Thoracic aorta (tissue), 2 donors: ENCODE results near the gene GRAMD1A. TPM values are rescaled to one million over a fixed set of nuclear protein-coding genes. Genes with fewer than 3 reads are reported as not detected.
A peak's percentile ranks its signal among the peaks of the same experiment; 100 is the strongest.
"Not testable (repeated sequence)": the region's sequence is repeated elsewhere in the genome, so short reads cannot be mapped to it uniquely, and the experiment has no call there.

ENCODE experiments used
- ATAC-seq: fragments of 150-250 bp; one replicate; pipeline ENCODE4 v1.8.0; 2017; ENCODE audit warnings: low read depth; ENCODE audit not compliant: insufficient number of reproducible peaks, low FRiP score
- DNase-seq: peaks from one replicate; pipeline ENCODE4 v3.0.0-alpha.2; 2020; ENCODE audit warnings: low spot score
- H3K27ac ChIP-seq, 2 donors: fragments of 200-600 bp; sonication (generic); 1 replicate in 1 of 2; 2 replicates in 1 of 2; pipeline ENCODE4 v1.5.1; 2016; ENCODE audit warnings: mild to moderate bottlenecking in 2 of 2, moderate library complexity in 2 of 2
- H3K27me3 ChIP-seq: fragments of 200-600 bp; sonication (generic); replicated peaks from 2 replicates; pipeline ENCODE4 v1.6.0; 2016; ENCODE audit warnings: mild to moderate bottlenecking; ENCODE audit not compliant: insufficient read depth
- H3K36me3 ChIP-seq: fragments of 200-600 bp; sonication (generic); one replicate; pipeline ENCODE4 v1.5.1; 2016
- H3K4me1 ChIP-seq, 2 donors: fragments of 200-600 bp; sonication (generic); 1 replicate in 1 of 2; 2 replicates in 1 of 2; pipeline versions ENCODE4 v1.5.1 to v1.6.0; 2016; ENCODE audit warnings: low read depth in 2 of 2, mild to moderate bottlenecking in 1 of 2; ENCODE audit not compliant: control insufficient read depth in 1 of 2
- H3K4me3 ChIP-seq: fragments of 200-600 bp; sonication (generic); 2 replicates; pipeline ENCODE4 v1.5.1; 2016; ENCODE audit warnings: mild to moderate bottlenecking
- H3K9me3 ChIP-seq: fragments of 200-600 bp; sonication (generic); 2 replicates; pipeline ENCODE4 v1.5.1; 2016
- total RNA-seq, 2 donors: library from RNA; depleted of rRNA; stranded (reverse); fragments of >200 nt; gene quantifications; one replicate each; pipeline versions ENCODE4 v1.1.0 to v1.2.3, GENCODE V29; 2016
- TF ChIP-seq, protein P1 (sequence below): fragments of 200-600 bp; sonication (generic); IDR thresholded peaks from one replicate; pipeline ENCODE4 v1.5.1; 2019; ENCODE audit warnings: antibody characterized with exemption

GRAMD1A gene
- total RNA-seq, 2 donors from 2014 or later = 42.9 to 83.5 TPM

- peaks cover 3 to 47% of the 10 kb centered on the region in 2 donors for H3K4me1 ChIP-seq
- TF ChIP-seq, protein P1, sequence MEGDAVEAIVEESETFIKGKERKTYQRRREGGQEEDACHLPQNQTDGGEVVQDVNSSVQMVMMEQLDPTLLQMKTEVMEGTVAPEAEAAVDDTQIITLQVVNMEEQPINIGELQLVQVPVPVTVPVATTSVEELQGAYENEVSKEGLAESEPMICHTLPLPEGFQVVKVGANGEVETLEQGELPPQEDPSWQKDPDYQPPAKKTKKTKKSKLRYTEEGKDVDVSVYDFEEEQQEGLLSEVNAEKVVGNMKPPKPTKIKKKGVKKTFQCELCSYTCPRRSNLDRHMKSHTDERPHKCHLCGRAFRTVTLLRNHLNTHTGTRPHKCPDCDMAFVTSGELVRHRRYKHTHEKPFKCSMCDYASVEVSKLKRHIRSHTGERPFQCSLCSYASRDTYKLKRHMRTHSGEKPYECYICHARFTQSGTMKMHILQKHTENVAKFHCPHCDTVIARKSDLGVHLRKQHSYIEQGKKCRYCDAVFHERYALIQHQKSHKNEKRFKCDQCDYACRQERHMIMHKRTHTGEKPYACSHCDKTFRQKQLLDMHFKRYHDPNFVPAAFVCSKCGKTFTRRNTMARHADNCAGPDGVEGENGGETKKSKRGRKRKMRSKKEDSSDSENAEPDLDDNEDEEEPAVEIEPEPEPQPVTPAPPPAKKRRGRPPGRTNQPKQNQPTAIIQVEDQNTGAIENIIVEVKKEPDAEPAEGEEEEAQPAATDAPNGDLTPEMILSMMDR = no peak
- peak overlapping the region; percentile 49 to 83 for H3K27ac ChIP-seq
- ATAC-seq (no peak), DNase-seq (no peak)
- H3K4me3 ChIP-seq = no peak overlapping the region
- no peaks in the 10 kb centered on the region for H3K36me3 ChIP-seq
- H3K9me3 ChIP-seq = no peaks in the 10 kb centered on the region
- H3K27me3 ChIP-seq = no peaks in the 10 kb centered on the region
These were observed 5.2 kb upstream of the GRAMD1A start for GRCh38 chr19:34994643-34995541.

- TF ChIP-seq, protein P1 = no peak
- ATAC-seq (no peak), DNase-seq (no peak)
- Histone ChIP-seq H3K9me3 (no peaks in the 10 kb centered on the region), H3K4me3 (no peak overlapping the region), H3K27me3 (no peaks in the 10 kb centered on the region), H3K27ac (peak overlapping the region in 1 of 2 donors; percentile 49), H3K36me3 (no peaks in the 10 kb centered on the region), H3K4me1 (peaks cover 3 to 47% of the 10 kb centered on the region in 2 donors)
These were observed 4.6 kb upstream of the GRAMD1A start for GRCh38 chr19:34995551-34995950.

GRCh38 chr19:34997071-34997617, 3.0 kb upstream of the GRAMD1A start:
- DNase-seq = no peak
- H3K4me3 ChIP-seq = no peak overlapping the region
- H3K27me3 ChIP-seq = no peaks in the 10 kb centered on the region
- peaks cover 3 to 57% of the 10 kb centered on the region in 2 donors for H3K4me1 ChIP-seq
- no peak for ATAC-seq
- TF ChIP-seq, protein P1 = no peak
- peak overlapping the region; percentile 16 to 73 for H3K27ac ChIP-seq
- H3K36me3 ChIP-seq = no peaks in the 10 kb centered on the region
- no peaks in the 10 kb centered on the region for H3K9me3 ChIP-seq

DNA sequence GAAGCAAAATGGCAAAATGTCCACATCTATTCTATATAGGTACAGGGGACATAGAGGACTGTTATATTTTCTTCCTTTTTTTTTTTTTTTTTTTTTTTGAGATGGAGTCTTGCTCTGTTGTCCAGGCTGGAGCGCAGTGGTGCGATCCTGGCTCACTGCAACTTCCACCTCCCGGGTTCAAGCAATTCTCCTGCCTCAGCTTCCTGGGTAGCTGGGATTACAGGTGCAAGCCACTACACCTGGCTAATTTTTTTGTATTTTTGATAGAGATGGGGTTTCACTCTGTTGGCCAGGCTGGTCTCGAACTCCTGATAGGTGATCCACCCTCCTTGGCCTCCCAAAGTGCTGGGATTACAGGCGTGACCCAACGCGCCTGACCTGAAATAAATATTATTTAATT, 1.9 kb upstream of the GRAMD1A start:
- H3K36me3 ChIP-seq, ATAC-seq, H3K27me3 ChIP-seq, H3K9me3 ChIP-seq, H3K4me3 ChIP-seq, DNase-seq: not testable (repeated sequence)
- Histone ChIP-seq H3K27ac (peak overlapping the region in 1 of 2 donors; percentile 100), H3K4me1 (peaks cover 3 to 67% of the 10 kb centered on the region in 2 donors)

- DNase-seq (no peak), ATAC-seq (no peak)
- TF ChIP-seq, protein P1 = no peak
- Histone ChIP-seq H3K4me1 (peaks cover 3 to 73% of the 10 kb centered on the region in 2 donors), H3K27ac (peak overlapping the region; percentile 100), H3K4me3 (peak overlapping the region; percentile 95), H3K27me3 (no peaks in the 10 kb centered on the region), H3K9me3 (no peaks in the 10 kb centered on the region), H3K36me3 (no peaks in the 10 kb centered on the region)
These were observed 1.2 kb upstream of the GRAMD1A start for GRCh38 chr19:34998777-34999497.
